ENCODE data around the gene CBY2.
"Not testable (repeated sequence)": the region's sequence is repeated elsewhere in the genome, so short reads cannot be mapped to it uniquely, and the experiment has no call there.

The CBY2 gene

DNA sequence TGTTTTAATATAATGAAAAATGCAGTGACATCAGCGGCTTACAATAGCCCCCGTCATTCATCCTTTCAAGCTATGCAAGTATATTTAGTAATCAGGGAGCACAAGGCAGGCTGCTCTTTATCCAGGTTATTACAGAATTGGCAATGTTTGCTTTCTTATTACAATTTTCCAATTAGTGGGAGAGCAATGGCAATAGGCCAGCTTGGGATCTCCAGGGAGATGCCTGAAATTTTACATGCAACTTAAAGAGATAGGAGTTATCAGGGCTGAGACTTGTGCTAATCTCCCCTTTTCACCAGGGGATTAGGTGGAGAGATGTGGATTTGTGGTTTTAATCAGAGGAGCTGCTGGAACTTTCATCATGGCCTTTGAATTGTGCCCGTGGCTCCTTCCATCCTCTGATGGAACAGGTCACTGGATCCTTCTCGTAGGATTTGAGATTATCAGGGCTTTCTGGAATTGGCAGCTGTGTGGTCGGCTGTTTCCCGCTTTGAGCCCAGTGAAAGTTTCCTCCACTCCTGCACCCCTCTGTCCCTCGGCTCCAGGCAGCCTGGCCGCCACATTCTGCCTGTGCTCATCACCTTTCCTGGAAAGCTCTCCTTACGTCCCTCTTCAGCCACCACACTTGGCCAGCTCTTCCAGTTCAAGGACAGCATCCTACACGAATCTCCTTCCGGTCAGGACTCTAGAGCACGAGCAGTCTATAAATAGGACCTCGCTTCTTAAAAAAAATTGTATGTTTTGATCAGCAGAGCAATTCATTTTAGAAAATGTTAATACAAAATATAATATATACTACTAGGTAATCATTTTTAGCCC lies 47.0 kb downstream of the CBY2 start:
- DNase-seq = peak; percentile 23

DNA sequence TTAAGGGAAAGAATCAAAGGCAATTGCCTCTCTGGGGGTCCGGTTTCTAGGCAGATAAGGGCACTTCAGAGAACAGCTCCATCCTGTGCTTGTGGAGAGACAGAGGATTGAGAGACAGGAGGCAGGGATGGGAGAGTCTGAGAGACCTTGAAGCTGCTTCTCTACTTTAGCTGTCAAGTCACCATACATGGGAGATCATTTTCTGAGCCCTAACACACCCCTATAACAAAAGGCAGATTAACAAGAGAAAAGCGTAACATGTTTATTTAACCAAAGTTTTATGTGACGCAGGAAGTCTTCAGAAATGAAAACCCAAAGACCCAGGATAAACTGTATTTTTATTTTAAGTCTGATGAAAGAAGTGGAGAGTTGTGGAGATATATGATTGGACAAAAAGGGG lies 48.4 kb downstream of the CBY2 start:
- no peak for DNase-seq

DNA sequence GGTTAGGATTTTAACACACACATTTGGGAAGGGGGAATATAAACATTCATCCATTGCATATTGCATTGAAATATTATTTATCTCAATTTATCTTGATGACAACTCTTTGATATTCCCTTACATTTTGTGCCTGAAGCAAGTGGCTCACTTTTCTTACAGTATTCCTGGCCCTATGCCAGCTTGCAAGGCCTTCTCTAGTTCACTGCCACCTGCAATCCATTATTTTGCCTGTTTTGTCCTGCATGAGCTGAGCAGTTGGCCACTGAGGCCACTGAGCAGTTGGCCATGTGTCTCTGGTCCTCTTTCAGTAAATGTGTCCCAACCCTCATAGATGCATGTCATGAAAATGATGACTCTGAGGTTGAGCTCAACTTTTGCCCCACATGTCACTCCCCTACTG lies 49.8 kb downstream of the CBY2 start:
- no peak for DNase-seq

GRCh38 chr13:45752510-45752909 lies 50.4 kb downstream of the CBY2 start:
- DNase-seq = no peak

GRCh38 chr13:45756498-45756897 lies 54.4 kb downstream of the CBY2 start:
- not testable (repeated sequence) for DNase-seq

GRCh38 chr13:45757589-45757988 lies 55.5 kb downstream of the CBY2 start:
- not testable (repeated sequence) for DNase-seq

DNA sequence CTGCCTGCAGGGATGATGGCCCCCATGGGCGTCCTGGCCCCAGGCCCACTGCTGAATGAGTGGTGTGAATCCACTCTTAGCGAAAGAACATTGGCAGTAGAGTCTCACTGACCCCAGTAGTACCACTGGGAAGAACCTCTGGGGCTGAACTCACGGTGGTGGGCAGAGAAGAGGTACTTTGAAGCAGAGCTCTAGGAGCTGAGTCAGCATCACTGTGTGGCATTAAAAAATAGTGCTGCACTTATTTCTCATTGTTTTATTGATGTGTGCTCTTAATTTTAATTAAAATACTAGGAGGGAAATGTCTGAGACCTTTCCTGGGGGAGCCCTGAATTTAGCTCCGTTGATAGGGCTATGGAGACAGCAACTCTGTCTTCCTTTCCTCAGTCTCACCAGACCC lies 61.3 kb downstream of the CBY2 start:
- no peak for DNase-seq

Measured in NCI-H1105 (cell line).